HG02610 (cell line): Measurements from ENCODE around the gene FBRS.
A peak's percentile ranks its signal among the peaks of the same experiment; 100 is the strongest.

ENCODE experiments used
- ATAC-seq: cut with Tn5 transposase; IDR thresholded peaks from one replicate; pipeline ENCODE4 v1.9.1; 2021; ENCODE audit warnings: mild to moderate bottlenecking, moderate library complexity; ENCODE audit not compliant: unreplicated experiment

Gene FBRS

DNA sequence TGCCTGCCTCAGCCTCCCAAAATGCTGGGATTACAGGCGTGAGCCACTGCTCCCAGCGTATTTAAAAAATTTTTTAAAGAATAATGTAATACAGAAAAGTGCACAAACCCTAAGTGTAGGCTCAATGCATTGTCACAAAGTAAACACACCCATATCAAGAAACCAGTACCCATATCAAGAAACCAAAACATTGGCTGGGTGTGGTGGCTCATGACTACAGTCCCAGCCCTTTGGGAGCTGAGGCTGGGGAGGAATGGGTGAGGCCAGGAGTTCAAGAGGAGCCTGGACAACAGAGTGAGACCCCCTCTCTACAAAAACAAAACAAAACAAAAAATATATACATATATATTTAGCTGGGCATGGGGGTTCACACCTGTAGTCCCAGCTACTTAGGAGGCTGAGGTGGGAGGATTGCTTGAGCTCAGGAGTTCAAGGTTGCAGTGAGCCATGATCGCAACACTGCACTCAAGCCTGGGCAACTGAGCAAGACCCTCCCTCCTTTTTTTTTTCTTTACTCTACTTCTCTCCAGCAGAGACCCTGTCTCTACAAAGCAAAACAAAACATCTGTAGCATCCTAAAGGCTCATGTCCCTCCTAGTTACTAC lies 16.8 kb upstream of the FBRS start:
- ATAC-seq = no peak

DNA sequence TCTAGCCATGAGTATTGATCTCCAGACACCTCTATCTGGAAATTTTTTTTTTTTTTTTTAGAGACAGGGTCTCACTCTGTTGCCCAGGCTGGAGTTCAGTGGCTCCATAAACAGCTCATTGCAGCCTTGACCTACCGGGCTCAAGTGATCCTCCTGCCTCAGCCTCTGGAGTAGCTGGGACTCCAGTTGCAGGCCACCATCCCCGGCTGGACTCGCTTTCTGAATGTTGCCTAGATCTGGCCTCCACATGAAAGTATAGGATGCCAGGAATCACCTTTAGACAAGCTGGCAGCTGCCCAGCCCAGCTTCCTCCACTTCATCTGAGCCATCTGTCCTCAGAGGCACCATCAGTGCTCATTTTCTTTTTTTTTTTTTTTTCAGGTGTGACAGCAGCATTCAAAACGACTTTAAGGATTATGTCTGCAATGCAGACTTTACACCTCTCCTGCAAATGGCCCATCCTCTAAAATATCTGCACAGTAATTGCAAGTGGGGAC lies 13.8 kb upstream of the FBRS start:
- ATAC-seq = no peak

- no peak for ATAC-seq
Measured at GRCh38 chr16:30645727-30646126, 12.5 kb upstream of the FBRS start.

DNA sequence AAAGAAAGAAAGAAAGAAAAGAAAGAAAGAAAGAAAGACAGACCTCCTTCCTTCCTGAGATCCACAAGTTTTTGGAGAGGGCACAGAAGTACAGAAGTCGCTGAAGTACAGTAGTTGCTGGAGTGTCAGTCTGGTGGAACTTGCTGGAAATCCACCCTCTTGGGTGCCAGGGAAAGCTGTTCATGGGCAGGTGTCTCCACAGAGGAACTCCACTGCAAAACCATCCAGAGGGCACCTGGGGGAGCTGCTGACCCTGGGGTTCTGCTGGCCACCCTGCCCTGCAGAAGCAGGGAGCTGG lies 11.0 kb upstream of the FBRS start:
- ATAC-seq = no peak

DNA sequence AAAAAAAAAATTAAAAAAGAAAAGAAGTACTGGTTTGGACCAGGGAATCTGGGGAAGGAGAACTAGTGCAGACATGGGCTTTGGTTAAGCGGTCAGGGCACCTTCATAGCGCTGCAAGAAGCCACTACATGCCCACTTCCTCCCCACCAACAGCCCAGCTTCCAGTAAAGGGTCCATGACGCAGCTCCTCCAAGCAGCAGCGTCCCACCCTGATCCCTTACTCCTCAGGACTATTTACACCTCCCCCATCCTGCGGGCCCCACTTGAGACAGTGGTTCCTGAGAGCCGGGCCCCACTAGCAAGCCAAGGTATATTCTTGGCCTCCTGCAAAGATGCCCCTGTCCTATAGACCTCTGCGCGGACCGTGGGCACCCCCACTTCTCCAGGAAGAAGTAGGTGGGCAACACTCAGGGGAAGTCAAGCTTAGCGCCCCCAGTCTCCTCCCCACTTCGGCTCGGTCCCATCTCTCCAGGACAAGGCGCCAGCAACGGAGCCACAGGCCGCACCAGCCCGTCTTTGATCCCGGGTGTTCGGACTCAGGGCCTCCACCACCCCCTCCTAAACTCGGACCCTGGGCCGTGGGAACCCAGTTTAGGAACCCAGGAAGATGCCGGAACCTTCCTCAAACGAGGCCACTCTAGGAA lies 8.4 kb upstream of the FBRS start:
- peak; percentile 2 for ATAC-seq

GRCh38 chr16:30650369-30651123 lies 7.7 kb upstream of the FBRS start, which contains the start of gene PRR14:
Gene PRR14 (plus strand): TSS chr16:30650960. CDS start chr16:30651646, 686 bp downstream.
- ATAC-seq = peak; percentile 73

DNA sequence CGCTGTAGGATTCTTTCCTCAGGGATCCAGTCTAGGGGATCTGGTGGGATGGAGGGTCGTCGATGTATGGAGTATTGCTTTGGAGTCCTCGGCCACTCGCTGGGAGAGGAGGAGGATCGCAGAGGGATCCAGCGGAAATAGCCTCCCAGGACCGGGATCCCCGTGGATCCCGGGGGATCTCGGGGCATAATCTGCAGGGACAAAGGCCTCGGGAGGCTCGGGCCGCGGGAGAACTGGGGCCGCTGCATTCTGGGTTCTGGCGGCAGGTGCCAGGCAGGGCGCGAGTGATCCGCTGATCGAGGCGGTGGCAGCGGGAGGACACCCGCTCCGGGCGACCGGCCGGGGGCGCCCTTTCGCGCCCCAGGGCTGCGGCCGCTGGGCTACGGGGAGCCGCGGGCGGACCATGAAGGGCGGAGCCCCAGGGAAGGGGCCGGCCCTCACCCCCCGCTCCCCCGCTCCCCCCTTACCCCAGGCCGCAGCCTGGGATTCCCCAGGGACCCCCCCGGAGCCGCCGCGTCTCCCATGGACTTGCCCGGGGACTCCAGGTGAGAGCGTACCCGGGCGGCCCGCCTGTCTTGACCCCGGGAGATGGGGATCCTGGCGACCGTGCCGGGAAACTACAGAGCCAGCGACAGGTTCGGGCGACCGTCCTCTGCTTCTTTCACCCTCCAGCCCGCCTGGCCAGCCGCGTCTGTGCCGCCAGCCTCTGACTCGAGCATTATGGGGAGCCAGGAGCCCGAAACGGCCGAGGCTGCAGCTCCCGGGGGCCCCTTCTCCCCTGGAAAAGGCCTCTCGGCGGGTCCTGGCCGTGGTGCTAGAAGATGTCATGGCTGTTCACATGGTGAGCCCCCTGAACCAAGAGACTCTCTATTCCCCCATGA lies 6.9 kb upstream of the FBRS start:
- peak; percentile 35 for ATAC-seq

- no peak for ATAC-seq
Measured at GRCh38 chr16:30652005-30652296, 6.3 kb upstream of the FBRS start.

DNA sequence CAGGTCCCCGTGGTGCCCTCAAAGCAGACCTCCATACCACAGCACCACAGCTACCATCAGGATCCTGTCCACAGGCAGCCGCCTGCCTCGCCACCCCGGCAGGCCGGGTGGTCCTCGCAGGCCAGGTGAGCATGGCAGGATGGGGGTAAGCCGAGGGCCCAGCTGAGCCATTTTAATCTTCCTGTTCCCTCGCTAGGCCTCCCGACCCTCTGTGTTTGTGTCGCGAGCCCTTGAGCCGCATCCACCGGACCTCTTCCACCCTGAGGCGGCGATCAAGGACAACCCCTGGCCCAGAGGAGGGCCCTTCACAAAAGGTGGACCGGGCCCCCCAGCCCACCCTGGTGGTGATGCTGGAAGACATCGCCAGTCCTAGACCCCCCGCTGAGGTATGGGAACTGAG lies 5.5 kb upstream of the FBRS start:
- no peak for ATAC-seq

DNA sequence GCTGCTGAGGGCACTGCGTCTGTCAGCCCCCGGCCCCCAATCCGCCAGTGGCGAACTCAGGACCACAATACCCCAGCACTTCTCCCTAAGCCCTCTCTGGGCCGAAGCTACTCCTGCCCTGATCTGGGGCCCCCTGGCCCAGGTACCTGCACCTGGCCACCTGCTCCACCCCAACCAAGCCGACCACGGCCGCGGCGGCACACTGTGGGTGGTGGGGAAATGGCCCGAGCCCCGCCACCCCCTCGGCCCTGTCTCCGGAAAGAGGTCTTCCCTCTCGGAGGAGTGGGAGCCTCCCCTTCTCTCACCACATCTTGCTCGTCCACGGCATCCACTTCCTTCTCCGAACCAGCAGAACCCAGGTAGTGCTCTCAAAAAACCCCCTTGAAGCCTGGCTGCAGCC lies 3.4 kb upstream of the FBRS start:
- ATAC-seq = no peak

- ATAC-seq = no peak
Measured at GRCh38 chr16:30655815-30656347, 2.4 kb upstream of the FBRS start.

DNA sequence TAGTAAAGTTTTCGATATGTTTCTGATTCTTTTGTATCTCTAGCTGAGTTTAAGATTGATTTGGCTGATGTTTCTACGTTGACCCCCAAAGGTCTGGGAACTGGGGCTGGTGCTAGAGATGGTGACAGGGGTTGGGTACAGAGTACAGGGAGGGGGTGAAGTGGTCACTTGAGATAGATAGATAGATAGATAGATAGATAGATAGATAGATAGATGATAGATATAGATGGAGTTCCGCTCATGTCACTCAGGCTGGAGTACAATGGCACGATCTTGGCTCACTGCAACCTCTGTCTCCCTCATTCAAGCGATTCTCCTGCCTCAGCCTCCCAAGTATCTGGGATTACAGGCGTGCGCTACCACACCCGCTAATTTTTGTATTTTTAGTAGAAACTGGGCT lies 1.8 kb upstream of the FBRS start:
- no peak for ATAC-seq

GRCh38 chr16:30656974-30657865 lies 1.0 kb upstream of the FBRS start:
- no peak for ATAC-seq

DNA sequence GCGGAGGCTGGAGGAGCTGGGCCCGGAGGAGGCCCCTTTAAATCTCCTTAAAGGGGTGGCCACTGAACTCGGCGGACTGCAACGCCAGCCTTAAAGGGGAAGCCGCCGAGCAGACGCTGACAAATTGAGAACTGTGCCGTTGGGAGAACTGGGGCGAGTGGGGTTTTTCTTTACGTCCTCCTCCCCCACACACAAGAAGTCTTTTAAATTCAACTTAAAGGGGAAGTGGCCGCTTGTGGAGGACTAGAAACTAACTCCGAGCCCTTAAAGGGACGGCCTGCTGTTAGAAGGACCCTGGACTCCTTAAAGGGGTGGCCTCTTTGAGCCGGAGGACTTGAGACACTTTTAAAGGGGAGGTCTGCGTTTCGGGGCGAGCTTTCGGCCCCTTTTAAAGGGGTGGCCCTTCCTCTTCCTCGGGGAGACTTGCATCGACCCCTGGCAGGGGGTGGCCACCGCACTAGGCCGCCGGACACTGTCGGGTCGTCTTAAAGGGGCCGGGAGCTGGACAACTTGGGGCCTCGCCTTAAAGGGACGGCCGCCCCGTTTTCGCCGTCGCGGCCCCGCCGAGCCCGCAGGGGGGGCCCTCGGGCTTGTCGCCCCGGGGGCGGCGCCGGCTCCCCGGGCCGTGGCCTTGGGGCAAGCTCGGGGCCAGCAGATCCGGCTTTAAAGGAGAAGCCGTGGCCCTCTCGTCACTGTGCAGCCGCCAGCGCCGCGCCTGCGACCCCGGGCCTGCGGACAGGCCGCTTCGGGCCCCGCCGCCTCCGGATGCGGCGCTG lies 688 bp downstream of the FBRS start:
- peak; percentile 45 for ATAC-seq

DNA sequence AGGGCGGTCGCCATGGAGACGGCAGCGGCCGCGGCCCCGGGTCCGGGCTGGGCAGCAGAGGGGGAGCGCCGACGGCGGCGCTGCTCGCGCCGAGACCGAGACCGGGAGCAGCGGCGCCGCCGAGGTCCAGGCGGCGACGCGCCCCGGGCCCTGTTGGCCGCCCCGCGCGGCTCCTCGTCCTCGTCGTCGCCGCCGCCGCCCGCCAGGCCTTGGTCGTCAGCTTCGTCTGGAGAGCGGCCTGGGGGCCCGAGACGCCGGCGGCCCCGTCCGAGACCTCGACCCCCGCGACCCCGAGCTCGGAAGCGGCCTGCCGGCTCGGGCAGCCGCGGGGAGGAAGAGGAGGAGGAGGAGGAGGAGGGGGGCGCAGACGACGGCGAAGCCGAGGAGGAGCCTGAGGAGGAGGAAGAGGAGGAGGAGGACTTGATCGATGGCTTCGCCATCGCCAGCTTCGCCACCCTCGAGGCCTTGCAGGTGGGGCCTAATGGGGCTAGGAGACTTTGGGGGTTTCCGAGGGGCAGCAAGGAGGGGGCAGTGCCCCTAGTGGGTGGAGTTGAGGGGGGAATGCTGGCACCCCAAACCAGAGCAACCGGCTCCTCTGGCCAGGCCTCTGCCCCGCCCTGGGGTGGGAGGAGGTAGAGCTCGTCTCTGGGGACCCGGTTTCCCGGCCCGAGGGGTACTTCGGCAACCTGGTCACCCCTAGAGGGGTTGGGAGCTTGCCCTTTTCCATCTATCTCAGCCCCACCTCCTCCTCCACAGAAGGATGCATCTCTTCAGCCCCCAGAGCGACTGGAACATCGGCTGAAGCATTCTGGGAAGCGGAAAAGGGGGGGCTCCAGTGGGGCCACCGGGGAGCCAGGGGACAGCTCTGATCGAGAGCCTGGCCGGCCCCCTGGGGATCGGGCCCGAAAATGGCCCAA lies 1.5 kb downstream of the FBRS start:
- no peak for ATAC-seq

- ATAC-seq = no peak
Measured at GRCh38 chr16:30660424-30661261, 2.4 kb downstream of the FBRS start.

DNA sequence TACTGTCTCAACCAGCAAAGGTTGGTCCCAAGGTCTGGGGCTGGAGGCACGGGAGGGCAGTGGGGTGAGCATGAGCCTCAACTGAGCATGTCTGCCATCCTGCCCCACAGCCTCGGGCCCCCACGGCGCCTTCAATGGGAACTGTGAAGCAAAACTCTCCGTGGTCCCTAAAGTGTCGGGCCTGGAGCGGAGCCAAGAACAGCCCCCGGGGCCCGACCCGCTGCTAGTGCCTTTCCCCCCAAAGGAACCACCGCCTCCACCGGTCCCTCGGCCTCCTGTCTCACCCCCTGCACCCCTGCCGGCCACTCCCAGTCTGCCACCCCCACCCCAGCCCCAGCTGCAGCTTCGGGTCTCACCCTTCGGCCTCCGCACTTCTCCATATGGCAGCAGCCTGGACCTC lies 4.2 kb downstream of the FBRS start:
- no peak for ATAC-seq
